Measurements from ENCODE around the gene FGD6.

- TF ChIP-seq CTCF (IDR thresholded peaks at IDR 0.05) = peak in 3 of 7 experiments; percentile 90 to 97 (median 90)
- peak; percentile 18 to 51 (median 47) for TF ChIP-seq POLR2A (IDR thresholded peaks at IDR 0.05)
Observed at GRCh38 chr12:95072900-95073697, 144.2 kb downstream of the FGD6 start, which contains the start of gene NR2C1.

All from body of pancreas (tissue), 4 donors.